ENCODE data around the gene PXMP4. TPM values are rescaled to one million over a fixed set of nuclear protein-coding genes. Genes with fewer than 3 reads are reported as not detected.

PXMP4 gene
- total RNA-seq, 4 donors from 2014 or later: 12.5 to 34.1 (median 21.2) TPM

DNA sequence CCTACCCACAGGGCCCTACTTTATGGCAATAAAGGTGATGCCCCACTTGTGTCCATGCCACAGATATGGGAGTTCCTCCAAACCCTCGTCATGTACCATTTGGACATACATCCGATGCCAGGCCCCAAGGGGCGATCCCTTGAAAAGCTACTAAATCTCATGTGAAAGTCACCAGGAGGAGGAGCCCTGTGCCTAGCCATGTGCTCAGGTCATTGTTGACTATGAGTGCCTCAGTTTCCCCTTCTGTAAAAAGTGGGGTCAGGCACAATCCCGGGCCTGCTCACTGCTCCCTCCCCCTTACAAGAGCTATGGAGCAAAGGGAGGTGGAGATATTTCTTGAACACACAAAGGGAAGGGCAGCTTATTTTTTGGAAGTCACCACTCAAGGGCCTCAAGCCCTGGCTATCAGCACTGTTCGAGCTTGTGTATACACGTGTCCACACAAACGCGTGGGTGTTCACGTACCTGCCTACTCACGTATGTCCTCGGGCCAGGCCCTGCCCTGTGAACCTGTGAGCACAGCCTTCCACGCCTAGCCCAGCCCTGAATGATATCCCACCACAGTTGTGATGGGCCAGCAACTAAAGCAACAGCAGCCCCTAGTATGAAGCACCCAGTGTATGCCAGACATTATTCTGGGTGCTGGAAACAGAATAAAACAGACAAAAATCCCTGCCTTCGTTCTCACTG, 51.5 kb downstream of the PXMP4 start:
- no peak for TF ChIP-seq POLR2A (IDR thresholded peaks at IDR 0.05)
- TF ChIP-seq, protein P1, sequence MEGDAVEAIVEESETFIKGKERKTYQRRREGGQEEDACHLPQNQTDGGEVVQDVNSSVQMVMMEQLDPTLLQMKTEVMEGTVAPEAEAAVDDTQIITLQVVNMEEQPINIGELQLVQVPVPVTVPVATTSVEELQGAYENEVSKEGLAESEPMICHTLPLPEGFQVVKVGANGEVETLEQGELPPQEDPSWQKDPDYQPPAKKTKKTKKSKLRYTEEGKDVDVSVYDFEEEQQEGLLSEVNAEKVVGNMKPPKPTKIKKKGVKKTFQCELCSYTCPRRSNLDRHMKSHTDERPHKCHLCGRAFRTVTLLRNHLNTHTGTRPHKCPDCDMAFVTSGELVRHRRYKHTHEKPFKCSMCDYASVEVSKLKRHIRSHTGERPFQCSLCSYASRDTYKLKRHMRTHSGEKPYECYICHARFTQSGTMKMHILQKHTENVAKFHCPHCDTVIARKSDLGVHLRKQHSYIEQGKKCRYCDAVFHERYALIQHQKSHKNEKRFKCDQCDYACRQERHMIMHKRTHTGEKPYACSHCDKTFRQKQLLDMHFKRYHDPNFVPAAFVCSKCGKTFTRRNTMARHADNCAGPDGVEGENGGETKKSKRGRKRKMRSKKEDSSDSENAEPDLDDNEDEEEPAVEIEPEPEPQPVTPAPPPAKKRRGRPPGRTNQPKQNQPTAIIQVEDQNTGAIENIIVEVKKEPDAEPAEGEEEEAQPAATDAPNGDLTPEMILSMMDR (IDR thresholded peaks at IDR 0.05): no peak
- no peak for DNase-seq (ENCODE audit: low spot score in 2 of 2)
- no peak overlapping the region for H3K4me3 ChIP-seq (ENCODE audit: low read depth, poor library complexity, severe bottlenecking)
- 49 to 59% methylated on average over 12 to 13 of the region's 13 CpGs for WGBS, 2 donors
- intact Hi-C loops (cut with DNase I; ENCODE audit: low total_unique reads): no loop called here

DNA sequence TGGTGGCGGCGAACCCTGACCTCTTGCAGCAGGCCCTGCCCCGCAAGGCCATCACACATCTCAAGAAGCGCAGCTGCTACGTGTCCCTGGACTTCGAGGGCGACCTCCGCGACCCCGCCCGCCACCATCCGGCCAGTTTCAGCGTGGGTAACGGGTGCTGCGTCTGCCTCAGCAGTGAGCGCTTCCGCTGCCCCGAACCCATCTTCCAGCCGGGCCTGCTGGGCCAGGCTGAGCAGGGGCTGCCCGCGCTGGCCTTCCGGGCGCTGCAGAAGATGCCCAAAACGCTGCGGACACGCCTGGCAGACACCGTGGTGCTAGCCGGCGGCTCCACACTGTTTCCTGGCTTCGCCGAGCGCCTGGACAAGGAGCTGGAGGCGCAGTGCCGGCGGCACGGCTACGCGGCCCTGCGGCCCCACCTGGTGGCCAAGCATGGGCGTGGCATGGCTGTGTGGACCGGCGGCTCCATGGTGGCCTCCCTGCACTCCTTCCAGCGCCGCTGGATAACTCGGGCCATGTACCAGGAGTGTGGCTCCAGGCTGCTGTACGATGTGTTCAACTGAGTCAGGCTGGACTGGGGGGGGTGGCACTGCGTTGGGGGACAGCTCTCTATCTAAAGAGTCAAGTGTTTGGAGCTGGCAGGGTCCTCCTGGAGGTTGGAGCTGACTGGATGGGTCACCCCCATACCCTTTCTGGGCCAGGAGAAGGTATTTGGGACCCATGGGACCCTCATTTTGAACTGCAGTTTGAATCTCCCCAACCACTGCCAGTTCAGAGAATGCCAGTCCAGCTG, 52.2 kb downstream of the PXMP4 start:
- 1 to 30% methylated on average over 24 to 25 of the region's 47 CpGs for WGBS, 2 donors
- intact Hi-C loops (cut with DNase I; ENCODE audit: low total_unique reads): no loop called here
- DNase-seq (ENCODE audit: low spot score in 2 of 2): peak in 1 of 2 donors; percentile 94

DNA sequence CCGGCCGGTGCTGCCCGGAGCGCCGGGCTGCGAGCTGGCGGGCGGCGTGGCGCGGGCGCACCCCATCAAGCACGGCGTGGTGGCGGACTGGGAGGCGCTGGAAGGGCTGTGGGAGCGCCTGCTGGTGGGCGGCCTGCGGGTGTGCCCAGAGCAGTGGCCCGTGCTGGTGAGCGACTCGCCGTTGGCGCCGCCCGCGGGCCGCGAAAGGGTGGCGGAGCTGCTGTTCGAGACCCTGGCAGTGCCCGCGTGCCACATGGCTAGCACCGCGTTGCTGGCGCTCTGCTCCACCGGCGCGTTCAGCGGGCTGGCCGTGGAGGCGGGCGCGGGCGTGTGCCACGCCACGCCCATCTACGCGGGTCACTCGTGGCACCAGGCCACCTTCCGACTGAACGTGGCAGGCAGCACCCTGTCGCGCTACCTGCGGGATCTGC, 52.9 kb downstream of the PXMP4 start:
- H3K4me3 ChIP-seq (ENCODE audit: low read depth, poor library complexity, severe bottlenecking): peak overlapping the region; percentile 25
- no peak for TF ChIP-seq POLR2A (IDR thresholded peaks at IDR 0.05)
- TF ChIP-seq, protein P1 (IDR thresholded peaks at IDR 0.05): no peak
- intact Hi-C loops (cut with DNase I; ENCODE audit: low total_unique reads): no loop called here
- peak in 1 of 2 donors; percentile 93 for DNase-seq (ENCODE audit: low spot score in 2 of 2)
- WGBS, 2 donors: 0 to 15% methylated on average over 12 to 22 of the region's 55 CpGs

More for the DNA sequence above, 52.2 kb downstream of the PXMP4 start:
- H3K4me3 ChIP-seq (ENCODE audit: low read depth, poor library complexity, severe bottlenecking): peak overlapping the region; percentile 25
- TF ChIP-seq POLR2A (IDR thresholded peaks at IDR 0.05): no peak
- TF ChIP-seq, protein P1 (IDR thresholded peaks at IDR 0.05): peak in 1 of 3 donors; percentile 66

DNA sequence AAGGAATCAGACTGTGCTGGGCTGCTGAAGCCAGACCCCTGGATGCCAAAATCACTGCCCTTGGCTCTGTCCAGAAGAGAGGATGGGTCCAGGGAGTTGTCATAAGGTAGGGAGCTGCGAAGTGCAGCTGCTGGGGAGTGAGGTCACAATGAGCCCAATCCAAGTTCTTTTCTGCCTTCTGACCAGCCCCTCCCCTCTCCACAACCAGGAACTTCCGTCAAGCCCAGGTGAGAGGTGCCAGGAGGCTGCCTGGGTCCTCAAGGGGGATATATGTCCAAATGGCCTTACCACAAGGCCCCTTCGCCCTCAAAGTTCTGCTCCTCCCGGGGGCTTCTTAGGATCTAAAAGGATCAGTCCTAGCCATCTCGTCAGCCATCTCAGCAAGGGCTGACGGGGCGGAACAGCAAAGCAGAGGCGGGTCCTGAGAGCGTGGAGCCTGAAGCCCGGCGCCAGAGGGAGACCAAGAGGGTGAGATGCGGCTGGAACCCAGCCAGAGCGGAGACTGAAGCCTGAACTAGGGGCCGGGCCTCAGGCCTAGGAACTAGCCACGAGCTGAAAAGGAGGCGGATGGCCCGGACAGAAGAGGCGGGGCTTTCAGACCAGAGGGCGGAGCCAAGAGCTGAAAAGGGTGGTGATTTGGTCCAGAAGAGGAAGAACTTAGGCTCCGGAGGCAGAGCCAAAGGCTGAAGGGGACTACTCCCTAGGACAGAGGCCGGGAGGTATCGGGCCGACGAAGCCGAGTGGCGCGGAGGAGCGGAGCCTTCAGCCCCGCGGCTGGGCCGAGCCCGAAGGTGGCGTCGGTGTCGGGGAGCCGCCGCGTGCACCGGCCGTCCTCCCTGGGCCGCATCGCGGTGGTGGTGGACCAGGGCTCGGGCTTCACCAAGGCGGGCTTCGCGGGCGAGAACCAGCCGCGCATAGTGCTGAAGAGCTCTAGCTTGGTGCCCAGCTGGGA, 53.5 kb downstream of the PXMP4 start, which contains the start of gene ACTL10:
Gene ACTL10 (plus strand): TSS at position 651 of the 952 bp plus-strand sequence. CDS start 555 bp downstream, outside the sequence.
- intact Hi-C loops (cut with DNase I; ENCODE audit: low total_unique reads): no loop called here
- DNase-seq (ENCODE audit: low spot score in 2 of 2): peak; percentile 97 to 99
- 1 to 19% methylated on average over 43 of the region's 50 CpGs for WGBS, 2 donors
- no peak for TF ChIP-seq POLR2A (IDR thresholded peaks at IDR 0.05)
- TF ChIP-seq, protein P1 (IDR thresholded peaks at IDR 0.05): no peak
- peak within 1 kb of the TSS; percentile 25 for H3K4me3 ChIP-seq (ENCODE audit: low read depth, poor library complexity, severe bottlenecking)

DNA sequence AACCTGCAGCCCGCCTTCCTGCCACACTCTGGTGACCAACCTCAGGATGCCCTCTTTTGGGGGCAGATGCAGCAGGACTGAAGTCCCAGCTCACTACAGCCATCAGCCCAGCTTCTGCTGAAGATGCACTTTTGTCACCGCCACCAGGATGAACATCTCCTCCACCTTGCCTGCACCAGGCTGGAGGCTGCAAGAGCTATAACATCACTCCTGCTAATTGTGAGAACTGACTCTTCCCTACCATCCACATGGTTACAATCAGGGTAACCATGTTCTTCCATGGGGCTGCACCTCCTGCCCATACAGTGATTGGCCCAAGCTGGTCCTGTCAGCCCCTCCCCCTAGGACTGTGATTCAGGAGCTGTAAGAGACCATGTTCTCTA, 55.4 kb downstream of the PXMP4 start:
- TF ChIP-seq POLR2A (IDR thresholded peaks at IDR 0.05): no peak
- TF ChIP-seq, protein P1 (IDR thresholded peaks at IDR 0.05): no peak
- H3K4me3 ChIP-seq (ENCODE audit: low read depth, poor library complexity, severe bottlenecking): no peak overlapping the region
- WGBS, 2 donors: 91 to 96% methylated on average over 2 of the region's 2 CpGs
- no peak for DNase-seq (ENCODE audit: low spot score in 2 of 2)
- intact Hi-C loops (cut with DNase I; ENCODE audit: low total_unique reads): loop anchor here (5.0 kb wide), 1 partner anchor 202 kb away; no protein-coding TSS in a partner anchor

All from lower leg skin (tissue), 4 donors.